K562 (cell line): ENCODE measurements around the gene MTMR3. TPM values are rescaled to one million over a fixed set of nuclear protein-coding genes. Genes with fewer than 3 reads are reported as not detected.

Experiments used
- ATAC-seq: fragments of 200-7000 bp; cut with Tn5 transposase; 3 replicates; pipeline ENCODE4 v1.9.1; 2020; ENCODE audit warnings: moderate library complexity
- BruUV-seq: library from RNA; stranded (reverse); fragments of 400-500 nt; replicated peaks from 2 replicates; lab custom pipeline; 2021; lab: Mats Ljungman, UMichigan
- CTCF ChIA-PET: fragments of 300-600 bp; formaldehyde crosslinking; extraction: SDS; loops from one replicate; lab custom pipeline; 2021; ENCODE audit warnings: low intra/inter-chr PET ratio; lab: Yijun Ruan, JAX
- POLR2A ChIA-PET: fragments of 300-600, 350-650 bp; sonication (Branson Sonifier 250); formaldehyde crosslinking; extraction: SDS; loops from one replicate; lab custom pipeline; 2021; ENCODE audit warnings: antibody characterized with exemption, inconsistent platforms; lab: Yijun Ruan, JAX
- DNase-seq, 4 experiments: peaks; one replicate each; pipeline versions ENCODE4 v3.0.0 to v3.0.0-alpha.2; 2011 to 2018; ENCODE audit warnings: low spot score in 3 of 4, mixed read lengths in 3 of 4; ENCODE audit errors: extremely low read depth in 1 of 4
- FAIRE-seq: peaks from 2 replicates; lab custom pipeline; 2011; peaks lifted over from hg19 to GRCh38; lab: Jason Lieb, UNC
- H2AFZ ChIP-seq: 2 replicates; pipeline ENCODE4 v1.6.0; 2011; ENCODE audit warnings: low read depth, low read length, control low read depth, inconsistent platforms
- H3K27ac ChIP-seq: fragments of 200-600 bp; 3 replicates; pipeline ENCODE4 v1.8.0; 2011; ENCODE audit warnings: low read depth, mild to moderate bottlenecking, control low read depth, inconsistent platforms, low read length, moderate library complexity, mixed read lengths; ENCODE audit errors: extremely low read depth
- H3K27me3 ChIP-seq, 2 experiments: fragments of 300-600 bp in 1 of 2; 2 replicates in 1 of 2; 3 replicates in 1 of 2; pipeline versions ENCODE4 v1.6.0 to v1.8.0; 2011; ENCODE audit warnings: inconsistent platforms in 2 of 2, low read length in 2 of 2, mild to moderate bottlenecking in 1 of 2, mixed read lengths in 1 of 2, moderate library complexity in 1 of 2; ENCODE audit not compliant: control insufficient read depth in 2 of 2, insufficient read depth in 2 of 2
- H3K36me3 ChIP-seq: fragments of 300-600 bp; 3 replicates; pipeline ENCODE4 v1.8.0; 2011; ENCODE audit warnings: mild to moderate bottlenecking, low read length, inconsistent platforms; ENCODE audit not compliant: control insufficient read depth, insufficient read depth
- H3K4me1 ChIP-seq, 2 experiments: fragments of 200-600 bp in 1 of 2; replicated peaks in 1 of 2; 2 replicates in 1 of 2; 3 replicates in 1 of 2; pipeline versions ENCODE4 v1.5.1 to v1.8.0; 2011; ENCODE audit warnings: inconsistent platforms in 2 of 2, low read length in 2 of 2, mild to moderate bottlenecking in 1 of 2, mixed read lengths in 1 of 2, moderate library complexity in 1 of 2; ENCODE audit not compliant: control insufficient read depth in 2 of 2, insufficient read depth in 2 of 2
- H3K4me2 ChIP-seq: 2 replicates; pipeline ENCODE4 v1.6.1; 2011; ENCODE audit warnings: low read length, control low read depth, inconsistent platforms, mixed read lengths; ENCODE audit not compliant: insufficient read depth
- H3K4me3 ChIP-seq: fragments of 200-600 bp; sonication (generic), shearing (Covaris generic); 2 replicates; pipeline ENCODE4 v1.5.1; 2016; ENCODE audit warnings: control low read depth, inconsistent platforms
- H3K79me2 ChIP-seq: fragments of 200-600 bp; 3 replicates; pipeline ENCODE4 v1.8.0; 2011; ENCODE audit warnings: low read length, inconsistent platforms; ENCODE audit not compliant: control insufficient read depth, insufficient read depth
- H3K9ac ChIP-seq, 2 experiments: 2 replicates each; pipeline versions ENCODE4 v1.6.0 to v1.6.1; 2011; ENCODE audit warnings: low read depth in 2 of 2, low read length in 2 of 2, control low read depth in 1 of 2, inconsistent platforms in 1 of 2, mild to moderate bottlenecking in 1 of 2, mixed read lengths in 1 of 2; ENCODE audit not compliant: insufficient read depth in 1 of 2
- H3K9me1 ChIP-seq: one replicate; pipeline ENCODE4 v1.6.0; 2011; ENCODE audit warnings: inconsistent platforms, mild to moderate bottlenecking, low read length, moderate library complexity; ENCODE audit not compliant: control insufficient read depth, insufficient read depth
- H3K9me3 ChIP-seq: replicated peaks from 2 replicates; pipeline ENCODE4 v1.5.1; 2011; ENCODE audit warnings: low read depth, low read length, inconsistent platforms; ENCODE audit not compliant: control insufficient read depth, insufficient read depth
- H4K20me1 ChIP-seq: replicated peaks from 2 replicates; pipeline ENCODE4 v1.6.1; 2011; ENCODE audit warnings: low read length, inconsistent platforms, mixed read lengths; ENCODE audit not compliant: control insufficient read depth, insufficient read depth
- ARID4B ChIP-seq: sonication (generic); formaldehyde crosslinking; IDR thresholded peaks from 2 replicates; pipeline ENCODE4 v1.8.0; 2022; ENCODE audit warnings: mild to moderate bottlenecking, missing genetic modification reagents
- CBX3 ChIP-seq, 2 experiments: IDR thresholded peaks; 1 replicate in 1 of 2; 2 replicates in 1 of 2; pipeline ENCODE4 v1.6.1; 2012; ENCODE audit warnings: inconsistent platforms in 2 of 2, low read length in 2 of 2, borderline replicate concordance in 1 of 2, control low read depth in 1 of 2
- EP400 ChIP-seq: fragments of 450-650 bp; IDR thresholded peaks from 2 replicates; pipeline ENCODE4 v1.6.1; 2017; ENCODE audit warnings: antibody characterized with exemption, mild to moderate bottlenecking, moderate library complexity
- GTF2A2 ChIP-seq: IDR thresholded peaks from 2 replicates; pipeline ENCODE4 v1.6.1; 2016; ENCODE audit warnings: mild to moderate bottlenecking, missing genetic modification characterization, missing compliant biosample characterization
- HNRNPLL ChIP-seq: fragments of 200-400 bp; formaldehyde crosslinking; IDR thresholded peaks from 2 replicates; pipeline ENCODE4 v1.6.1; 2017; ENCODE audit warnings: low read length, low read depth, mild to moderate bottlenecking; ENCODE audit not compliant: poor library complexity, severe bottlenecking
- MEF2A ChIP-seq: IDR thresholded peaks from 2 replicates; pipeline ENCODE4 v1.6.1; 2011; ENCODE audit warnings: low read depth, mild to moderate bottlenecking, low read length, moderate library complexity; ENCODE audit not compliant: control insufficient read depth
- MTF1 ChIP-seq: fragments of 250-450 bp; sonication (Bioruptor Pico); IDR thresholded peaks from 2 replicates; pipeline ENCODE4 v1.9.0; 2021; ENCODE audit warnings: moderate library complexity, mild to moderate bottlenecking, inconsistent platforms, borderline replicate concordance
- MXI1 ChIP-seq: IDR thresholded peaks from 2 replicates; pipeline ENCODE4 v1.6.1; 2011; ENCODE audit warnings: low read depth, mild to moderate bottlenecking, improper control_type of control experiment, low read length
- NCOR1 ChIP-seq: fragments of 450-650 bp; IDR thresholded peaks from 2 replicates; pipeline ENCODE4 v1.6.1; 2016; ENCODE audit warnings: mild to moderate bottlenecking, moderate library complexity
- SIN3A ChIP-seq, 2 experiments: fragments of 150-350 bp in 1 of 2; IDR thresholded peaks; 2 replicates each; pipeline ENCODE4 v1.6.1; 2011 to 2016; ENCODE audit warnings: borderline replicate concordance in 2 of 2, low read depth in 2 of 2, low read length in 2 of 2, mild to moderate bottlenecking in 2 of 2, moderate library complexity in 2 of 2; ENCODE audit not compliant: control insufficient read depth in 1 of 2
- SRF ChIP-seq, 2 experiments: fragments of 250-450, 450-650 bp in 1 of 2; sonication (Bioruptor Pico) in 1 of 2; sonication (generic) in 1 of 2; formaldehyde crosslinking; IDR thresholded peaks; 2 replicates each; pipeline versions ENCODE4 v1.5.0 to v1.5.1; 2020 to 2022; ENCODE audit warnings: mild to moderate bottlenecking in 1 of 2, missing genetic modification reagents in 1 of 2
- TARDBP ChIP-seq: fragments of 450-650 bp; IDR thresholded peaks from 2 replicates; pipeline ENCODE4 v1.6.1; 2016
- TCF7 ChIP-seq: sonication (generic); IDR thresholded peaks from 2 replicates; pipeline ENCODE4 v1.6.1; 2016; ENCODE audit warnings: antibody characterized with exemption, borderline replicate concordance
- ZBTB8A ChIP-seq: fragments of 450-650 bp; IDR thresholded peaks from 2 replicates; pipeline ENCODE4 v1.6.1; 2018; ENCODE audit warnings: mild to moderate bottlenecking, moderate library complexity; ENCODE audit not compliant: partially characterized antibody
- ZNF76 ChIP-seq: fragments of 250-450 bp; sonication (Bioruptor Pico); IDR thresholded peaks from 2 replicates; pipeline ENCODE4 v1.4.0; 2020; ENCODE audit warnings: mild to moderate bottlenecking, moderate library complexity, borderline replicate concordance
- ZNF778 ChIP-seq: fragments of 450-650 bp; formaldehyde crosslinking; IDR thresholded peaks from 2 replicates; pipeline ENCODE4 v1.4.0; 2020; ENCODE audit warnings: mild to moderate bottlenecking, moderate library complexity
- WGBS: fragments of 100-300 bp; shearing (Covaris generic); methylation state at CpG from one replicate; pipeline ENCODE4 v1.1.6; 2016; ENCODE audit warnings: low coverage, mixed read lengths; ENCODE audit not compliant: insufficient coverage; ENCODE audit errors: missing lambda C conversion rate; 5-methylcytosine and 5-hydroxymethylcytosine counted together
- in situ Hi-C: fragments of 300-500 bp; cut with MboI; formaldehyde crosslinking; loops from 4 replicates; pipeline ENCODE4 v1.15.0; 2018; ENCODE audit warnings: inconsistent platforms, mixed read lengths
- intact Hi-C: fragments of 100-400 bp; cut with micrococcal nuclease; formaldehyde crosslinking; loops from 2 replicates; pipeline ENCODE4 v1.14.2; 2022
- polyA plus RNA-seq, 8 experiments: library from polyadenylated mRNA; depleted of rRNA in 4 of 8; stranded (reverse) in 5 of 8; unstranded in 3 of 8; fragments of >200 nt; fragmentation: Nextera tagmentation in 2 of 8; fragmentation: Illumina TruSeq in 1 of 8; extraction: Ambion mirVana in 2 of 8; extraction: Trizol in 1 of 8; gene quantifications; 2 replicates each; pipeline versions ENCODE4 v1.2.1 to v1.2.3, GENCODE V29; 2011 to 2014; ENCODE audit warnings: inconsistent platforms in 1 of 8, missing spikeins in 1 of 8
- total RNA-seq, 7 experiments: library from RNA; depleted of rRNA in 6 of 7; stranded (reverse); fragments of >200 nt in 6 of 7; fragmentation: Illumina TruSeq in 2 of 7; extraction: Trizol in 2 of 7; gene quantifications; 2 replicates each; pipeline versions ENCODE4 v1.2.1 to v1.2.3, GENCODE V29; 2011 to 2021; ENCODE audit warnings: low replicate concordance in 1 of 7
- TF ChIP-seq, protein P1 (sequence below): fragments of 450-650 bp; conservative IDR thresholded peaks from 2 replicates; pipeline ENCODE4 v1.6.1; 2016; ENCODE audit warnings: missing genetic modification characterization, low read depth, mild to moderate bottlenecking, missing compliant biosample characterization, moderate library complexity

Gene MTMR3
- total and polyA plus RNA-seq, 9 of the 15 experiments (the other 6 are each of a cell fraction or from before 2014, with no cell fraction given): 1.6 to 13.7 (median 7.9) TPM

- Histone ChIP-seq H3K4me1 (no peaks in the 10 kb centered on the region; a peak in 1 of 5 replicates), H3K9me1 (no peaks in the 10 kb centered on the region), H3K4me2 (no peak overlapping the region), H3K9me3 (no peaks in the 10 kb centered on the region), H3K27me3 (no peaks in the 10 kb centered on the region), H4K20me1 (no peaks in the 10 kb centered on the region), H3K36me3 (no peaks in the 10 kb centered on the region), H2AFZ (no peak overlapping the region), H3K27ac (no peak overlapping the region), H3K9ac (peak overlapping the region in 1 of 2 experiments; percentile 45; a peak in 1 of 4 replicates), H3K79me2 (no peaks in the 10 kb centered on the region), H3K4me3 (no peak overlapping the region)
- ChIA-PET POLR2A (interaction anchor here (0.7 kb wide), 1 partner anchor 118 kb away, joined by 3 read pairs; no protein-coding TSS in a partner anchor), CTCF (no interaction called here)
- intact Hi-C loops: no loop called here
- in situ Hi-C loops: no loop called here
- 22% methylated on average over 10 of the region's 10 CpGs for WGBS
- TF ChIP-seq ZNF778 (CRISPR knock-in tag): no peak
- no peak for TF ChIP-seq GTF2A2 (tag)
- no peak for TF ChIP-seq MXI1
- TF ChIP-seq TCF7: no peak
- TF ChIP-seq MTF1: no peak
- TF ChIP-seq, protein P1, sequence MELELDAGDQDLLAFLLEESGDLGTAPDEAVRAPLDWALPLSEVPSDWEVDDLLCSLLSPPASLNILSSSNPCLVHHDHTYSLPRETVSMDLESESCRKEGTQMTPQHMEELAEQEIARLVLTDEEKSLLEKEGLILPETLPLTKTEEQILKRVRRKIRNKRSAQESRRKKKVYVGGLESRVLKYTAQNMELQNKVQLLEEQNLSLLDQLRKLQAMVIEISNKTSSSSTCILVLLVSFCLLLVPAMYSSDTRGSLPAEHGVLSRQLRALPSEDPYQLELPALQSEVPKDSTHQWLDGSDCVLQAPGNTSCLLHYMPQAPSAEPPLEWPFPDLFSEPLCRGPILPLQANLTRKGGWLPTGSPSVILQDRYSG: no peak
- no peak for TF ChIP-seq NCOR1
- no peak for TF ChIP-seq MEF2A
- no peak for TF ChIP-seq ZNF76 (CRISPR knock-in tag)
- TF ChIP-seq EP400: no peak
- TF ChIP-seq SRF (CRISPR knock-in tag; IDR thresholded peaks at IDR 0.05): no peak
- no peak for TF ChIP-seq ZBTB8A
- TF ChIP-seq ARID4B (CRISPR knock-in tag): no peak
- no peak for TF ChIP-seq HNRNPLL
- TF ChIP-seq CBX3 (IDR thresholded peaks at IDR 0.05; ENCODE audit: borderline replicate concordance in 1 of 2, low read length in 2 of 2): no peak
- no peak for TF ChIP-seq TARDBP
- TF ChIP-seq SIN3A (IDR thresholded peaks at IDR 0.05; ENCODE audit: borderline replicate concordance in 2 of 2, control insufficient read depth in 1 of 2, low read depth in 2 of 2, low read length in 2 of 2): no peak
- no TSS peak for BruUV-seq
- no peak for DNase-seq
- no peak for FAIRE-seq
- ATAC-seq: peak; percentile 44; the same call in 2 of the 3 replicates
These were observed 27.3 kb upstream of the MTMR3 start for GRCh38 chr22:29855611-29856181.
